ENCODE measurements around the gene CACNA2D1. TPM values are rescaled to one million over a fixed set of nuclear protein-coding genes. Genes with fewer than 3 reads are reported as not detected.

The CACNA2D1 gene
- total RNA-seq, 1 experiment from 2014 or later = 0.27 TPM

DNA sequence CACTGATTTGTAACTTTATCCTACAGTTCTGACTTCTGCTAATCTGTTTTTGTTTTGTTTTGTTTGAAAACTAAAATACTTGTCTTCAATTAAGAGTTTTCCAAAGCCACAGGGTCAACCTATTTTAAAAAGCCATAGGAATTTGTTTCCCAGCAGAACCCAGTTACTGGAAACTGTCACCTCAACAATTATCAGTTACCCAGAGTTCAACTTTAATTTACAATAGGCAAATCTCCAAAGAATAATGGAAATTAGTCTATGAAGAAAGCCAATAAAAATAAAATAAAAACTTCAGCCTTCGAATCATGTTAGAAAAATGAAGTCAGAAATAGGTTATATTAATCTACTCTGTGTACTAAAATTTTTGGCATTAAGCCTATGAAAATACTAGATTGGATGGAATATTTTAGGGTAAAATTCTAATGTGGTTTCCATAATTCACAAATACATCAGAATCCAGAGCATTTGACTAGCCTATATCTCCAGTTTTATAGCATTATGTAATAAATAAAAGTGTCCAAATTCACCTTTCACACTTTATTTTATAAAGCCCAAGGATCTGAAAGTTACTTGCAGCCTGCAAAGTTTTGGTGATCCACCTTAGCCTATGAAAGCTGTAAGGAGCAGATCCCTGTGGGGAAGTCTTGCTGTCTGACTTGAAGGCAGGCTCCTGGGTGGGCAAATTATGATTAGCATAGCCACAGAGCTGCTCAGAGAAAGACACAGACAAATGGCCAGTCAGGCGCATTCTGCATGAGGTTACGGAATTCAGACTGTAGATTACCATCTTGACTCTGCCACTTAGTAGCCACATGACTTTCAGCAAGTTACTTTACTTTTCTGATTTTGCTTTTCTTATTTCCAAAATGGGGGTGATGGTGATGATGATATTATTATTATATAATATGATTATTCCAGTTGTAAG lies 423.8 kb downstream of the CACNA2D1 start (continued):
- TF ChIP-seq YY1 (IDR thresholded peaks at IDR 0.05; ENCODE audit: extremely low read depth, insufficient replicate concordance, low read depth, low read length) = no peak
- TF ChIP-seq SRF (IDR thresholded peaks at IDR 0.05; ENCODE audit: low read depth) = no peak
- no peak for TF ChIP-seq SP1 (IDR thresholded peaks at IDR 0.05; ENCODE audit: low read depth)
- no peak for TF ChIP-seq ZFX (IDR thresholded peaks at IDR 0.05)
- no peak for TF ChIP-seq ZNF274 (IDR thresholded peaks at IDR 0.05; ENCODE audit: low read depth, low read length)
- TF ChIP-seq JUND (IDR thresholded peaks at IDR 0.05) = no peak
- TF ChIP-seq CBX3 (IDR thresholded peaks at IDR 0.05; ENCODE audit: low read depth) = no peak
- TF ChIP-seq, protein P1, sequence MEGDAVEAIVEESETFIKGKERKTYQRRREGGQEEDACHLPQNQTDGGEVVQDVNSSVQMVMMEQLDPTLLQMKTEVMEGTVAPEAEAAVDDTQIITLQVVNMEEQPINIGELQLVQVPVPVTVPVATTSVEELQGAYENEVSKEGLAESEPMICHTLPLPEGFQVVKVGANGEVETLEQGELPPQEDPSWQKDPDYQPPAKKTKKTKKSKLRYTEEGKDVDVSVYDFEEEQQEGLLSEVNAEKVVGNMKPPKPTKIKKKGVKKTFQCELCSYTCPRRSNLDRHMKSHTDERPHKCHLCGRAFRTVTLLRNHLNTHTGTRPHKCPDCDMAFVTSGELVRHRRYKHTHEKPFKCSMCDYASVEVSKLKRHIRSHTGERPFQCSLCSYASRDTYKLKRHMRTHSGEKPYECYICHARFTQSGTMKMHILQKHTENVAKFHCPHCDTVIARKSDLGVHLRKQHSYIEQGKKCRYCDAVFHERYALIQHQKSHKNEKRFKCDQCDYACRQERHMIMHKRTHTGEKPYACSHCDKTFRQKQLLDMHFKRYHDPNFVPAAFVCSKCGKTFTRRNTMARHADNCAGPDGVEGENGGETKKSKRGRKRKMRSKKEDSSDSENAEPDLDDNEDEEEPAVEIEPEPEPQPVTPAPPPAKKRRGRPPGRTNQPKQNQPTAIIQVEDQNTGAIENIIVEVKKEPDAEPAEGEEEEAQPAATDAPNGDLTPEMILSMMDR (IDR thresholded peaks at IDR 0.05 in 2 of 3, conservative IDR thresholded peaks at IDR 0.05 in 1 of 3; ENCODE audit: borderline replicate concordance in 1 of 3, insufficient read depth in 1 of 3, low read depth in 2 of 3, low read length in 2 of 3) = no peak
- no peak for TF ChIP-seq SIN3A (IDR thresholded peaks at IDR 0.05; ENCODE audit: low read depth)
- TF ChIP-seq POLR2AphosphoS5 (IDR thresholded peaks at IDR 0.05; ENCODE audit: low read depth, low read length) = no peak

DNA sequence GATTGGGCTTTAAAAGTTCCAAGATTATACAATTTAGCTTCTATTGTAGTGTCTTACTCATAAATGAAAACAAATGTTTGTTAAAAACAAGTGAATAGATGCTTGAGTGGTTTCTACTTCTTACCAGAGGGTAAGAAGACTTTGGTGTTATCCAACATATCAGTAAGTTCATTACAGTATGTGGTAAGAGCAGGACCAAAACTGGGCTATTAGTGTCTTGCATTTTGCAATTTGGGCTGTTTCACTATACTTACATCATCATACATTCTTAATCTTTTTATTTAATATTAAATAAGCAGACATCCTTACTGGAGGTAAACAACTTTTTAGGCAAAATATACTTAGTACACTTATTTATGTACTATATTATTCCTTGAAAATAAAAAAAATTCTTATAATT lies 425.4 kb downstream of the CACNA2D1 start:
- Histone ChIP-seq H3K9me3 (ENCODE audit: control insufficient read depth in 1 of 2, insufficient read depth in 1 of 2, low read depth in 1 of 2, low read length in 2 of 2) (no peaks in the 10 kb centered on the region), H2AFZ (ENCODE audit: low read depth, low read length, poor library complexity, severe bottlenecking) (peak overlapping the region; percentile 82), H3K27ac (ENCODE audit: low read depth, low read length) (no peak overlapping the region), H3K36me3 (ENCODE audit: control insufficient read depth in 1 of 2, insufficient read depth in 2 of 2, low read length in 2 of 2) (no peaks in the 10 kb centered on the region), H3K4me3 (replicated peaks in 1 of 2; ENCODE audit: low read depth in 1 of 2, low read length in 2 of 2) (no peak overlapping the region), H3K4me1 (ENCODE audit: control insufficient read depth in 1 of 2, insufficient read depth in 2 of 2, low read length in 2 of 2) (peaks cover 2 to 20% of the 10 kb centered on the region in 2 experiments; a peak in 2 of 4 replicates), H3K9me2 (ENCODE audit: insufficient read depth) (no peaks in the 10 kb centered on the region), H3K9ac (ENCODE audit: low read length) (no peak overlapping the region), H3K79me2 (ENCODE audit: insufficient read depth, low read length) (no peaks in the 10 kb centered on the region), H3K27me3 (ENCODE audit: insufficient read depth, low read length) (no peaks in the 10 kb centered on the region), H3K4me2 (ENCODE audit: low read length) (no peak overlapping the region), H4K20me1 (ENCODE audit: insufficient read depth) (no peaks in the 10 kb centered on the region)
- no TSS peak for BruUV-seq (replicated peaks)
- ATAC-seq = no peak
- ChIA-PET RAD21 (ENCODE audit: low non-redundant PET in 1 of 2, low total read pairs in 2 of 2, uncharacterized antibody in 2 of 2, unreplicated experiment in 2 of 2) (no interaction called here), POLR2A (no interaction called here), CTCF (interaction anchor here (1.4 to 7.1 kb wide), 2 partner anchors 11 to 518 kb away, joined by 3 to 89 read pairs; no protein-coding TSS in a partner anchor)
- TF ChIP-seq TCF7L2 (IDR thresholded peaks at IDR 0.05; ENCODE audit: borderline replicate concordance, extremely low read depth, insufficient read depth, insufficient read length) (no peak), EGR1 (IDR thresholded peaks at IDR 0.05; ENCODE audit: low read depth) (no peak), CBX3 (IDR thresholded peaks at IDR 0.05; ENCODE audit: low read depth) (no peak), SP1 (IDR thresholded peaks at IDR 0.05; ENCODE audit: low read depth) (no peak), SRF (IDR thresholded peaks at IDR 0.05; ENCODE audit: low read depth) (no peak), JUND (IDR thresholded peaks at IDR 0.05) (no peak)
- TF ChIP-seq, protein P2, sequence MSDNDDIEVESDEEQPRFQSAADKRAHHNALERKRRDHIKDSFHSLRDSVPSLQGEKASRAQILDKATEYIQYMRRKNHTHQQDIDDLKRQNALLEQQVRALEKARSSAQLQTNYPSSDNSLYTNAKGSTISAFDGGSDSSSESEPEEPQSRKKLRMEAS (IDR thresholded peaks at IDR 0.05) = no peak
- intact Hi-C loops (cut with micrococcal nuclease) = loop anchor here (5.0 to 10.0 kb wide), 2 partner anchors 536 to 1323 kb away; no protein-coding TSS in a partner anchor
- DNase-seq (ENCODE audit: low read depth, low spot score) = no peak

Data from HCT116 (cell line).